GM23248 (cell line): ENCODE measurements around the gene FAM118B. TPM values are rescaled to one million over a fixed set of nuclear protein-coding genes. Genes with fewer than 3 reads are reported as not detected.

Experiments used
- DNase-seq: peaks from one replicate; pipeline ENCODE4 v3.0.0-alpha.2; 2015
- H2AFZ ChIP-seq: fragments of 200-600 bp; sonication (generic); 2 replicates; pipeline ENCODE4 v1.6.1; 2016; ENCODE audit warnings: antibody characterized with exemption
- H3F3A ChIP-seq: fragments of 200-600 bp; sonication (generic); 2 replicates; pipeline ENCODE4 v1.6.1; 2016; ENCODE audit warnings: mild to moderate bottlenecking, antibody characterized with exemption, mixed run types; ENCODE audit not compliant: insufficient read depth
- H3K27ac ChIP-seq: fragments of 200-600 bp; sonication (generic); 2 replicates; pipeline ENCODE4 v1.5.1; 2016; ENCODE audit warnings: mild to moderate bottlenecking
- H3K27me3 ChIP-seq: fragments of 200-600 bp; sonication (generic); replicated peaks from 2 replicates; pipeline ENCODE4 v1.6.1; 2016; ENCODE audit warnings: mild to moderate bottlenecking; ENCODE audit not compliant: insufficient read depth
- H3K36me3 ChIP-seq: fragments of 200-600 bp; sonication (generic); 2 replicates; pipeline ENCODE4 v1.6.1; 2016; ENCODE audit warnings: low read depth, mild to moderate bottlenecking
- H3K4me1 ChIP-seq: fragments of 200-600 bp; sonication (generic); 2 replicates; pipeline ENCODE4 v1.6.1; 2016; ENCODE audit warnings: mild to moderate bottlenecking; ENCODE audit not compliant: insufficient read depth
- H3K4me2 ChIP-seq: fragments of 200-600 bp; sonication (generic); one replicate; pipeline ENCODE4 v1.6.1; 2016; ENCODE audit warnings: mild to moderate bottlenecking; ENCODE audit not compliant: unreplicated experiment
- H3K4me3 ChIP-seq: fragments of 200-600 bp; sonication (generic); 2 replicates; pipeline ENCODE4 v1.5.1; 2016; ENCODE audit warnings: mild to moderate bottlenecking
- H3K79me2 ChIP-seq: fragments of 200-600 bp; sonication (generic); 2 replicates; pipeline ENCODE4 v1.6.1; 2016; ENCODE audit warnings: mild to moderate bottlenecking; ENCODE audit not compliant: insufficient read depth
- H3K9ac ChIP-seq: fragments of 200-600 bp; sonication (generic); 2 replicates; pipeline ENCODE4 v1.6.1; 2016; ENCODE audit warnings: mild to moderate bottlenecking
- H3K9me2 ChIP-seq: fragments of 200-600 bp; sonication (generic); 2 replicates; pipeline ENCODE4 v1.6.1; 2016; ENCODE audit warnings: mixed run types, mild to moderate bottlenecking, moderate library complexity; ENCODE audit not compliant: insufficient read depth
- H3K9me3 ChIP-seq: fragments of 200-600 bp; sonication (generic); one replicate; pipeline ENCODE4 v1.6.1; 2017; ENCODE audit warnings: low read depth
- H4K20me1 ChIP-seq: fragments of 200-600 bp; sonication (generic); 2 replicates; pipeline ENCODE4 v1.6.0; 2016; ENCODE audit not compliant: insufficient read depth
- EZH2 ChIP-seq: fragments of 200-600 bp; sonication (generic); IDR thresholded peaks from 2 replicates; pipeline ENCODE4 v1.6.1; 2018; ENCODE audit warnings: antibody characterized with exemption, mild to moderate bottlenecking; ENCODE audit not compliant: insufficient read depth, poor library complexity, severe bottlenecking
- EZH2phosphoT487 ChIP-seq: fragments of 200-600 bp; sonication (generic); IDR thresholded peaks from 2 replicates; pipeline ENCODE4 v1.6.1; 2018; ENCODE audit warnings: antibody characterized with exemption, moderate library complexity, mild to moderate bottlenecking, low read depth; ENCODE audit not compliant: insufficient read depth
- WGBS, 2 experiments: methylation state at CpG; one replicate each; pipeline ENCODE4 v1.1.6; 2015 to 2017; ENCODE audit warnings: low lambda C conversion rate in 2 of 2, low coverage in 1 of 2; ENCODE audit errors: missing lambda C conversion rate in 2 of 2; 5-methylcytosine and 5-hydroxymethylcytosine counted together
- in situ Hi-C: fragments of 300-500 bp; cut with MboI; formaldehyde crosslinking; loops from 2 replicates; pipeline ENCODE4 v1.15.0; 2020
- polyA plus RNA-seq: library from polyadenylated mRNA; unstranded; fragments of >200 nt; fragmentation: Nextera tagmentation; extraction: Ambion mirVana; gene quantifications from 2 replicates; pipeline ENCODE4 v1.2.1, GENCODE V29; 2016
- total RNA-seq: library from RNA; depleted of rRNA; stranded (reverse); fragments of >200 nt; shearing (Covaris generic); gene quantifications from 2 replicates; pipeline ENCODE4 v1.2.3, GENCODE V29; 2014

Gene FAM118B
- total and polyA plus RNA-seq, 2 experiments from 2014 or later, result 23.1 to 30.5 TPM

DNA sequence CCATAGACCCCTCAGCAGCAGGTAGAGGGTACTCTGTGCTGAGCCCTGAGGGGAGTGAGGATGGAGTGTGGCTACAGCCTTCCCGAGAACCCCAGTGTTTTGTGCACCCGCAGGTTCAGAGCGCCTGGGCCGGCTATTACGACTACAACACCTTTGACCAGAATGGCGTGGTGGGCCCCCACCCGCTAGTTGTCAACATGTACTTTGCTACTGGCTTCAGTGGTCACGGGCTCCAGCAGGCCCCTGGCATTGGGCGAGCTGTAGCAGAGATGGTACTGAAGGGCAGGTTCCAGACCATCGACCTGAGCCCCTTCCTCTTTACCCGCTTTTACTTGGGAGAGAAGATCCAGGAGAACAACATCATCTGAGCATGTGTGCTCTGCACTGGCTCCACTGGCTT, 65.7 kb downstream of the FAM118B start:
- 0 out of 2 replicates have a peak, but pooled peaks cover 5% of the 10 kb centered on the region for H3K4me1 ChIP-seq
- no peaks in the 10 kb centered on the region for H3K9me3 ChIP-seq
- no peak overlapping the region for H3K9ac ChIP-seq
- H3K27me3 ChIP-seq, result no peaks in the 10 kb centered on the region
- H3K4me2 ChIP-seq, result no peak overlapping the region
- 93 to 95% methylated on average over 11 of the region's 11 CpGs for WGBS, 2 experiments
- H3K27ac ChIP-seq, result no peak overlapping the region
- H3K79me2 ChIP-seq, result no peaks in the 10 kb centered on the region
- H3K9me2 ChIP-seq, result no peaks in the 10 kb centered on the region
- DNase-seq, result no peak
- no peak overlapping the region for H3K4me3 ChIP-seq
- no peak overlapping the region for H2AFZ ChIP-seq
- no peak for TF ChIP-seq EZH2
- no peak for TF ChIP-seq EZH2phosphoT487
- in situ Hi-C loops, result no loop called here
- H4K20me1 ChIP-seq, result no peaks in the 10 kb centered on the region
- peaks cover 5% of the 10 kb centered on the region; the same call in 1 of the 2 replicates for H3F3A ChIP-seq
- no peaks in the 10 kb centered on the region; the same call in 1 of the 2 replicates for H3K36me3 ChIP-seq

DNA sequence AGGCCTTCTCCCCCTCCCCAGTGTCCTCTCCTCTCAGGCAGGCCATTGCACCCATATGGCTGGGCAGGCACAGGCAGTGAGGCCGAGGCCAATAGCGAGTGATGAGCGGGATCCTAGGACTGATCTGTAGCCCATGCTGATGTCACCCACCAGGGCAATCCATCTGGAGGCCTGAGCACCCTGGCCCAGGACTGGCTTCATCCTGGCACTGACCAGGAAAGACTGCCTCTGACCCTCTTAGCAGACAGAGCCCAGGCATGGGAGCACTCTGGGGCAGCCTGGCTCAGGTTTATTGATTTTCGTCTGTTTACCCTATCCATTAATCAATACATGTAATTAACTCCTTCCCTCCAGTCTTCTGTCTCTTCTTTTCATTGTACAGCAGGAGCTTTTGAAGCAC, 66.2 kb downstream of the FAM118B start:
- in situ Hi-C loops, result no loop called here
- H3K4me3 ChIP-seq, result no peak overlapping the region
- H3K79me2 ChIP-seq, result no peaks in the 10 kb centered on the region
- H3K27me3 ChIP-seq, result no peaks in the 10 kb centered on the region
- DNase-seq, result no peak
- H3F3A ChIP-seq, result peaks cover 5% of the 10 kb centered on the region; the same call in 1 of the 2 replicates
- TF ChIP-seq EZH2 (no peak), EZH2phosphoT487 (no peak)
- WGBS, 2 experiments, result 83 to 85% methylated on average over 4 of the region's 4 CpGs
- no peak overlapping the region for H3K27ac ChIP-seq
- H3K9ac ChIP-seq, result no peak overlapping the region
- no peak overlapping the region for H2AFZ ChIP-seq
- no peaks in the 10 kb centered on the region for H3K9me3 ChIP-seq
- 0 out of 2 replicates have a peak, but pooled peaks cover 5% of the 10 kb centered on the region for H3K4me1 ChIP-seq
- no peaks in the 10 kb centered on the region for H3K9me2 ChIP-seq
- no peaks in the 10 kb centered on the region; the same call in 1 of the 2 replicates for H3K36me3 ChIP-seq
- no peak overlapping the region for H3K4me2 ChIP-seq
- H4K20me1 ChIP-seq, result no peaks in the 10 kb centered on the region

- 79% methylated on average over 8 of the region's 8 CpGs for WGBS, 2 experiments
- TF ChIP-seq EZH2 (no peak), EZH2phosphoT487 (no peak)
Observed at GRCh38 chr11:126279191-126279590, 67.6 kb downstream of the FAM118B start.

GRCh38 chr11:126280595-126280994, 69.0 kb downstream of the FAM118B start:
- no peak overlapping the region for H2AFZ ChIP-seq
- H4K20me1 ChIP-seq, result no peaks in the 10 kb centered on the region
- H3K27ac ChIP-seq, result no peak overlapping the region
- H3K4me3 ChIP-seq, result no peak overlapping the region
- no peak overlapping the region for H3K9ac ChIP-seq
- 83 to 88% methylated on average over 5 of the region's 5 CpGs for WGBS, 2 experiments
- peaks cover 28% of the 10 kb centered on the region for H3F3A ChIP-seq
- no peaks in the 10 kb centered on the region for H3K9me2 ChIP-seq
- H3K9me3 ChIP-seq, result no peaks in the 10 kb centered on the region
- no peak for TF ChIP-seq EZH2phosphoT487
- no peak for TF ChIP-seq EZH2
- no peaks in the 10 kb centered on the region for H3K27me3 ChIP-seq
- H3K4me1 ChIP-seq, result peaks cover 14% of the 10 kb centered on the region; the same call in 1 of the 2 replicates
- in situ Hi-C loops, result no loop called here
- H3K4me2 ChIP-seq, result no peak overlapping the region
- no peaks in the 10 kb centered on the region for H3K36me3 ChIP-seq
- no peak for DNase-seq
- H3K79me2 ChIP-seq, result peaks cover 3% of the 10 kb centered on the region

More at GRCh38 chr11:126279191-126279590, 67.6 kb downstream of the FAM118B start:
- Histone ChIP-seq H3K4me2 (no peak overlapping the region), H3K27me3 (no peaks in the 10 kb centered on the region), H3K9me3 (no peaks in the 10 kb centered on the region), H3K36me3 (no peaks in the 10 kb centered on the region; the same call in 1 of the 2 replicates), H3F3A (peaks cover 15% of the 10 kb centered on the region), H3K9me2 (no peaks in the 10 kb centered on the region), H3K4me1 (0 out of 2 replicates have a peak, but pooled peaks cover 7% of the 10 kb centered on the region), H2AFZ (no peak overlapping the region), H3K4me3 (no peak overlapping the region), H3K9ac (no peak overlapping the region), H4K20me1 (no peaks in the 10 kb centered on the region), H3K79me2 (no peaks in the 10 kb centered on the region), H3K27ac (no peak overlapping the region)
- no peak for DNase-seq
- in situ Hi-C loops, result no loop called here

DNA sequence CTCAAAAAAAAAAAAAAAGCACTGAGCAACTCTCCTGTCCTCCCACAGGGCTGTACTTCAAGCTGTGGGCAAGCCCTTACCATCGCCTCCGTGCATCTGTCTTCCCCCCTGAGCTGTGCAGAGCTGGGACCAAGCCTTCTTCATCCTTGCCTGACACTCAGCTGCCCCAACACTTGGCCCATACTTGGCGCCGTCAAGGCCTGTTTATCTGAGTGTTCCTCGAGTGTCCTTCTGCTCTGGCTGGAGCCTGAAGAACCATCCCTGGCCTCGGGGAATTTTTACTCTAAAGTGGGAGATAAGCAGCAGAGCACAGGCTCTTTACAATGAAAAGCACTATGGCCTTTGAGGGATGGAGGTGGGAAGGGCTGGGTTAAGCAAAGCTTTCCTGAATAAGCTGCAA, 69.7 kb downstream of the FAM118B start:
- Histone ChIP-seq H3K79me2 (peaks cover 9% of the 10 kb centered on the region), H3K27me3 (no peaks in the 10 kb centered on the region), H3K4me1 (peaks cover 14% of the 10 kb centered on the region; the same call in 1 of the 2 replicates), H3K36me3 (no peaks in the 10 kb centered on the region), H3K4me2 (no peak overlapping the region), H3K9me3 (no peaks in the 10 kb centered on the region), H2AFZ (no peak overlapping the region), H3F3A (peaks cover 30% of the 10 kb centered on the region), H3K9me2 (no peaks in the 10 kb centered on the region), H3K27ac (no peak overlapping the region), H3K9ac (no peak overlapping the region), H4K20me1 (no peaks in the 10 kb centered on the region), H3K4me3 (no peak overlapping the region)
- no peak for DNase-seq
- TF ChIP-seq EZH2 (no peak), EZH2phosphoT487 (no peak)
- in situ Hi-C loops, result no loop called here
- 92% methylated on average over 6 of the region's 6 CpGs for WGBS, 2 experiments
